GM13977 (cell line): ENCODE measurements around the gene ASPDH.

Source experiments
- DNase-seq: peaks from one replicate; pipeline ENCODE4 v3.0.0; 2012; ENCODE audit warnings: low spot score
- CTCF ChIP-seq: IDR thresholded peaks from 2 replicates; pipeline ENCODE4 v1.5.1; 2012; ENCODE audit warnings: mild to moderate bottlenecking, control low read depth; ENCODE audit not compliant: insufficient read depth; ENCODE audit errors: extremely low read depth, missing control alignments
- in situ Hi-C: fragments of 300-500 bp; cut with MboI; formaldehyde crosslinking; loops from one replicate; pipeline ENCODE4 v1.12.0; 2022; ENCODE audit warnings: low sequenced_read_pairs, low pct_unique_long_range_greater_than_20kb, mixed read lengths, inconsistent platforms; ENCODE audit not compliant: unreplicated experiment

Gene ASPDH

GRCh38 chr19:50515168-50515561, 1.5 kb upstream of the ASPDH start:
- no peak for TF ChIP-seq CTCF
- no peak for DNase-seq
- in situ Hi-C loops, result no loop called here

DNA sequence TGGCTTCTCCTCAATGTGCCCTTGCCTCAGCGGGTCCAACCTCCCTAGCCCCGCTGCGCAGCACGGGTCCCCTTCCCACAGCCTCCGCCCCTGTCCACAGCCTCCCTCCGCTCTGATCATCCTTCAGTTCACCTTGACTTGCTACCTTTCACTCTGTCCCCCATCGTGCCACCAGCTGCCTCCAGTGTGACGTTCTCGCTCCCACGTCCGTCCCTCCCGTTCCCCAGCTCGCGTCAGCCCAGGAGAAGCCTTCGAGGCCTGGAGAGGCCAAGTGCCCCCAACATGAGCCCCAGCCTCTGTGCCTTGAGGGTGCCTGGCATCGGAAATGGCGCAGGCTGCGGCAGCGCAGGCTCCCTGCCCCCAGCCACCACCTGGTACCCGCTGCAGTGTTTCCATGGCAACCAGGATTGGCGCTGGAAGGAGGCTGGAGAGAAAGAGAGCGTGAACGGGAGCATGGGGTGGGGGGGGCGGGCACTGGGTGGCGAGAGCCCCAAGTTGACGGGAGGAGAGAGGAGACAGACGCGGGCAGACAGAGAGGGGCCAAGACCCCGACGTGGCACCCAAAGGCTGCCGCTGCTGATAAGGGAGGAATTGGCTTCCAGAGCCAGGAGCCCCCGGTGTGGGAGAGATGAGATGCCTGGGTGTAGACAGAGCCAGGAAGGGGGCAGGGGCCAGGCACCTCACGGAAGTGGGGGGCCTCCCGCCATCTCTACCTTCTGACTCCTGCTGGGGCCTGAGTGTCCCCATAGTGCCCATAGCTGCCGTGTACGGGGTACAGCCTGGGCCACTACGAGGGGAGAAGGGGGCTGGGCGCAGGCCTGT, 844 bp upstream of the ASPDH start:
- no peak for TF ChIP-seq CTCF
- DNase-seq, result no peak
- in situ Hi-C loops, result no loop called here

- no peak for DNase-seq
- no peak for TF ChIP-seq CTCF
- in situ Hi-C loops, result no loop called here
Measured at GRCh38 chr19:50512999-50513745, 541 bp downstream of the ASPDH start.

GRCh38 chr19:50512112-50512998, 1.4 kb downstream of the ASPDH start:
- TF ChIP-seq CTCF, result no peak
- no peak for DNase-seq
- in situ Hi-C loops, result no loop called here

DNA sequence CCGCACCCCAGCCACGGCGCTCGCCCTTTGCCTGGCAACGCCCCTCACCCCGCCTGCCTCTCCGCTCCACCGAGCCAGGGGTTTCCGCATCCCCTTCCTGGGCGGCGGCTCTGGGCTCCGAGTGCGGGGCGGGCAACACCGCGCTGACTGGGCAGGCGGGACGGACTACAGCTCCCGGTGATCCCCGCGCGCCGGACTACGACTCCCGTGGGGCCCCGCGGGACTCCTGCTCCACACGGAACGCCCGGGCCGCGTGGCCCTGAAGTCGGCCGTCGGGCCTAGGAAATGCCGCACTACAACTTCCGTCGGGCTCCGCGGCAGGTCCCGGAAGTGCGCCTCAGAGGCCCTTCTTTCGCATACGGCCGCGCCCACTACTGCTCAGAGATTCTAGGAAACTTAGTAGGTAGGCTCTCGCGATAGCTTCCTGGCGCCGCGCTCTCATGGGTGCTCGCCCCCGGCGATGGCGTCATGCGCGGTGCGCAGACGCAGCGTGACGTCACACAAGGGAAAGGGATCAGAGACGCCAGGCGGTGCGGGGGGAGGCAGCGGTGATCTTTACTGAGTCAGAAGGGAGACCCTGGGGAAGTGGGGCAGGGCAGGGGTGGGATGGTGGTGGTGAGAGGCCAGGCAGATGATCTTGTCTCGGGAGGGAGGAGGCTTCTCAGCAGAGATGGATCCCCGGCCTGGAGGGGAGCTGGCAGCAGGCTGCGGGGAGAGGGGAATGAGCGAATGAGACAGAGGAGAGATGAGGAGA, 2.5 kb downstream of the ASPDH start, which contains the start of gene JOSD2:
JOSD2 (minus strand) TSS at position 123 of the 754 bp plus-strand sequence. CDS start 760 bp downstream, outside the sequence.
- in situ Hi-C loops, result no loop called here
- no peak for TF ChIP-seq CTCF
- peak; percentile 99 for DNase-seq
